ENCODE results near the gene SLC25A23. TPM values are rescaled to one million over a fixed set of nuclear protein-coding genes. Genes with fewer than 3 reads are reported as not detected.

The SLC25A23 gene
- total RNA-seq, 1 experiment from 2014 or later = 42.9 TPM

- H3K9me3 ChIP-seq (ENCODE audit: control insufficient read depth, low read depth, low read length) = no peaks in the 10 kb centered on the region
- no peak for DNase-seq
- no peak overlapping the region for H3K56ac ChIP-seq (ENCODE audit: insufficient read length, low read depth, low read length)
- no peak overlapping the region for H3K23ac ChIP-seq (ENCODE audit: insufficient read length, low read depth, low read length)
- H3K36me3 Mint-ChIP-seq (ENCODE audit: insufficient read depth in 1 of 3, low read depth in 3 of 3) = peaks cover 6 to 15% (median 15%) of the 10 kb centered on the region in 3 experiments; a peak in 6 of 7 replicates
- H4K8ac ChIP-seq (replicated peaks; ENCODE audit: insufficient read length, low read depth, low read length) = no peak overlapping the region
- no peaks in the 10 kb centered on the region for H3K4me1 ChIP-seq (ENCODE audit: insufficient read depth, low read length)
- H3K4me1 Mint-ChIP-seq = peaks cover 3 to 19% of the 10 kb centered on the region in 2 experiments
- H3K4me2 ChIP-seq (ENCODE audit: insufficient read depth, insufficient read length, low read length) = no peak overlapping the region
- WGBS (ENCODE audit: extremely low coverage, insufficient read length, low lambda C conversion rate) = no CpG with 5 or more reads among the region's 6 CpGs
- no peak overlapping the region for H2AFZ ChIP-seq (ENCODE audit: low read length)
- H2BK5ac ChIP-seq (ENCODE audit: insufficient read length, low read length) = no peak overlapping the region
- no peak overlapping the region for H4K5ac ChIP-seq (ENCODE audit: insufficient read length, low read depth, low read length)
- H2AK5ac ChIP-seq (ENCODE audit: insufficient read length, low read length) = no peak overlapping the region
- no peaks in the 10 kb centered on the region for H3K9me3 Mint-ChIP-seq
- no peak overlapping the region for H2BK20ac ChIP-seq (ENCODE audit: low read depth, low read length, poor library complexity, severe bottlenecking)
- no peaks in the 10 kb centered on the region for H3K27me3 ChIP-seq (ENCODE audit: insufficient read depth, low read length)
- no peaks in the 10 kb centered on the region for H3K23me2 ChIP-seq (ENCODE audit: insufficient read length, low read depth, low read length, poor library complexity, severe bottlenecking)
- H4K91ac ChIP-seq (ENCODE audit: insufficient read length, low read depth, low read length) = no peak overlapping the region
- no peak overlapping the region for H3K27ac ChIP-seq (ENCODE audit: insufficient read length, low read depth, low read length)
- no peaks in the 10 kb centered on the region for H3K27me3 Mint-ChIP-seq (ENCODE audit: low read depth)
- H3K79me2 ChIP-seq (ENCODE audit: insufficient read depth, low read length) = no peaks in the 10 kb centered on the region
- no peak overlapping the region for H2BK120ac ChIP-seq (ENCODE audit: low read depth, low read length, poor library complexity, severe bottlenecking)
- no peak overlapping the region for H3K14ac ChIP-seq (ENCODE audit: insufficient read depth, low read length)
- no peak overlapping the region for H2BK12ac ChIP-seq (ENCODE audit: insufficient read length, low read depth, low read length)
- H3T11ph ChIP-seq (ENCODE audit: low read length) = no peak overlapping the region
- no peaks in the 10 kb centered on the region for H4K20me1 ChIP-seq (ENCODE audit: control insufficient read depth, insufficient read depth, insufficient read length)
- no peak overlapping the region for H3K18ac ChIP-seq (ENCODE audit: insufficient read length, low read depth, low read length)
- no peak overlapping the region for H3K4ac ChIP-seq (ENCODE audit: low read depth, low read length)
- no peak overlapping the region for H3K9ac ChIP-seq (ENCODE audit: extremely low read depth, insufficient read length, low read length)
- TF ChIP-seq CTCF (conservative IDR thresholded peaks at IDR 0.05) = no peak
- no peak overlapping the region for H3K27ac Mint-ChIP-seq
- no peak overlapping the region for H3K4me3 Mint-ChIP-seq
- no peaks in the 10 kb centered on the region for H3K79me1 ChIP-seq (ENCODE audit: insufficient read depth, low read depth, low read length, poor library complexity, severe bottlenecking)
- no peak overlapping the region for H2BK15ac ChIP-seq (ENCODE audit: low read depth, low read length)
Observed at GRCh38 chr19:6409346-6409745, 50.2 kb downstream of the SLC25A23 start.

All from H9 (cell line).